Posterior vena cava (tissue), 2 donors: ENCODE measurements around the gene MDC1. TPM values are rescaled to one million over a fixed set of nuclear protein-coding genes. Genes with fewer than 3 reads are reported as not detected.
"Not testable (repeated sequence)": the region's sequence is repeated elsewhere in the genome, so short reads cannot be mapped to it uniquely, and the experiment has no call there.

Source experiments
- DNase-seq: peaks from one replicate; pipeline ENCODE4 v3.0.0-alpha.2; 2020; ENCODE audit warnings: low spot score
- intact Hi-C, 2 donors: fragments of 100-400 bp; cut with DNase I; formaldehyde crosslinking; loops; one replicate each; pipeline versions ENCODE4 v1.14.1 to v1.14.2; 2022 to 2023
- long read RNA-seq, 2 donors: library from polyadenylated mRNA; unstranded; transcript quantifications; one replicate each; pipeline ENCODE4 v2.0.0, GENCODE V29; 2020 to 2021
- total RNA-seq, 2 donors: library from RNA; stranded (reverse); fragmentation: NEBNext Ultra II Directional; extraction: Animal tissue kit (Norgen Biotek cat#: 25700); gene quantifications; one replicate each; pipeline ENCODE4 v1.2.1, GENCODE V29; 2021
- donor health status: DM: yes; HTN: yes; CAD: no.
- donor health status: DM: yes; HTN: yes; CAD: no.

MDC1 gene
- 10 to 100 TPM; 24.4 to 25.0 TPM for total RNA-seq
- long read RNA-seq, donor 1, partial matches to known transcripts, result 2 of 4 reads
- long read RNA-seq, donor 1, other reads (novel, unspliced or antisense), result 1 of 4 reads
- long read RNA-seq, donor 2, partial matches to known transcripts, result 3 of 5 reads
- long read RNA-seq, donor 2, other reads (novel, unspliced or antisense), result 2 of 5 reads

GRCh38 chr6:30717129-30717844, at the start of gene MDC1:
TSS of gene MDC1 (minus strand) at chr6:30717281. CDS start at chr6:30715175, 2,106 bp downstream.
- intact Hi-C loops, result no loop called here
- peak; percentile 100 for DNase-seq

GRCh38 chr6:30766461-30767157, 49.5 kb upstream of the MDC1 start:
- DNase-seq, result no peak
- intact Hi-C loops, result loop anchor here in 1 of 2 donors (10.0 kb wide), 1 partner anchor 48 kb away; no protein-coding TSS in a partner anchor

GRCh38 chr6:30765495-30765894, 48.4 kb upstream of the MDC1 start:
- intact Hi-C loops, result loop anchor here in 1 of 2 donors (10.0 kb wide), 1 partner anchor 49 kb away; no protein-coding TSS in a partner anchor
- not testable (repeated sequence) for DNase-seq

GRCh38 chr6:30764490-30765043, 47.5 kb upstream of the MDC1 start:
- intact Hi-C loops, result loop anchor here in 1 of 2 donors (10.0 kb wide), 1 partner anchor 50 kb away; no protein-coding TSS in a partner anchor
- DNase-seq, result not testable (repeated sequence)

GRCh38 chr6:30763618-30764489, 46.8 kb upstream of the MDC1 start:
- DNase-seq, result no peak
- intact Hi-C loops, result loop anchor here in 1 of 2 donors (10.0 kb wide), 1 partner anchor 51 kb away; no protein-coding TSS in a partner anchor

GRCh38 chr6:30763155-30763617, 46.1 kb upstream of the MDC1 start:
- intact Hi-C loops, result loop anchor here in 1 of 2 donors (10.0 kb wide), 1 partner anchor 52 kb away; no protein-coding TSS in a partner anchor

GRCh38 chr6:30761791-30762429, 44.8 kb upstream of the MDC1 start:
- intact Hi-C loops, result loop anchor here in 1 of 2 donors (10.0 kb wide), 1 partner anchor 53 kb away; no protein-coding TSS in a partner anchor
- DNase-seq, result no peak

More at GRCh38 chr6:30763155-30763617, 46.1 kb upstream of the MDC1 start:
- no peak for DNase-seq

GRCh38 chr6:30760549-30760948, 43.5 kb upstream of the MDC1 start:
- DNase-seq, result no peak
- intact Hi-C loops, result loop anchor here in 1 of 2 donors (10.0 kb wide), 1 partner anchor 54 kb away; no protein-coding TSS in a partner anchor

GRCh38 chr6:30759575-30760239, 42.6 kb upstream of the MDC1 start:
- no peak for DNase-seq
- intact Hi-C loops, result loop anchor here in 1 of 2 donors (10.0 kb wide), 1 partner anchor 55 kb away; no protein-coding TSS in a partner anchor

GRCh38 chr6:30757261-30757904, 40.3 kb upstream of the MDC1 start:
- intact Hi-C loops, result no loop called here

GRCh38 chr6:30756405-30757003, 39.4 kb upstream of the MDC1 start:
- intact Hi-C loops, DNase-seq: not testable (repeated sequence)

More at GRCh38 chr6:30757261-30757904, 40.3 kb upstream of the MDC1 start:
- DNase-seq, result no peak

- intact Hi-C loops, result loop anchor here (1.0 to 5.0 kb wide), 2 partner anchors 23 to 33 kb away; no protein-coding TSS in a partner anchor
- DNase-seq, result no peak
These were observed 37.5 kb upstream of the MDC1 start for GRCh38 chr6:30754631-30755030.

- intact Hi-C loops, result loop anchor here in 1 of 2 donors (5.0 kb wide), 1 partner anchor 35 kb away; no protein-coding TSS in a partner anchor
- peak; percentile 99 for DNase-seq
These were observed 35.3 kb upstream of the MDC1 start for GRCh38 chr6:30752157-30752927.

- DNase-seq, result no peak
- intact Hi-C loops, result loop anchor here in 1 of 2 donors (5.0 kb wide), 1 partner anchor 37 kb away; no protein-coding TSS in a partner anchor
These were observed 33.2 kb upstream of the MDC1 start for GRCh38 chr6:30750379-30750668.

GRCh38 chr6:30749554-30750378, 32.7 kb upstream of the MDC1 start:
- intact Hi-C loops, result loop anchor here (5.0 to 10.0 kb wide), 3 partner anchors 38 to 665 kb away; no protein-coding TSS in a partner anchor
- DNase-seq, result no peak
